K562 (cell line): ENCODE results near the gene TMEM184C. TPM values are rescaled to one million over a fixed set of nuclear protein-coding genes. Genes with fewer than 3 reads are reported as not detected.
A peak's percentile ranks its signal among the peaks of the same experiment; 100 is the strongest.

Source experiments
- ATAC-seq: fragments of 200-7000 bp; cut with Tn5 transposase; 3 replicates; pipeline ENCODE4 v1.9.1; 2020; ENCODE audit warnings: moderate library complexity
- BruUV-seq: library from RNA; stranded (reverse); fragments of 400-500 nt; replicated peaks from 2 replicates; lab custom pipeline; 2021; lab: Mats Ljungman, UMichigan
- CTCF ChIA-PET: fragments of 300-600 bp; formaldehyde crosslinking; extraction: SDS; loops from one replicate; lab custom pipeline; 2021; ENCODE audit warnings: low intra/inter-chr PET ratio; lab: Yijun Ruan, JAX
- POLR2A ChIA-PET: fragments of 300-600, 350-650 bp; sonication (Branson Sonifier 250); formaldehyde crosslinking; extraction: SDS; loops from one replicate; lab custom pipeline; 2021; ENCODE audit warnings: antibody characterized with exemption, inconsistent platforms; lab: Yijun Ruan, JAX
- DNase-seq, 4 experiments: peaks; one replicate each; pipeline versions ENCODE4 v3.0.0 to v3.0.0-alpha.2; 2011 to 2018; ENCODE audit warnings: low spot score in 3 of 4, mixed read lengths in 3 of 4; ENCODE audit errors: extremely low read depth in 1 of 4
- FAIRE-seq: peaks from 2 replicates; lab custom pipeline; 2011; peaks lifted over from hg19 to GRCh38; lab: Jason Lieb, UNC
- H2AFZ ChIP-seq: 2 replicates; pipeline ENCODE4 v1.6.0; 2011; ENCODE audit warnings: low read depth, low read length, control low read depth, inconsistent platforms
- H3K27ac ChIP-seq: fragments of 200-600 bp; 3 replicates; pipeline ENCODE4 v1.8.0; 2011; ENCODE audit warnings: low read depth, mild to moderate bottlenecking, control low read depth, inconsistent platforms, low read length, moderate library complexity, mixed read lengths; ENCODE audit errors: extremely low read depth
- H3K27me3 ChIP-seq, 2 experiments: fragments of 300-600 bp in 1 of 2; 2 replicates in 1 of 2; 3 replicates in 1 of 2; pipeline versions ENCODE4 v1.6.0 to v1.8.0; 2011; ENCODE audit warnings: inconsistent platforms in 2 of 2, low read length in 2 of 2, mild to moderate bottlenecking in 1 of 2, mixed read lengths in 1 of 2, moderate library complexity in 1 of 2; ENCODE audit not compliant: control insufficient read depth in 2 of 2, insufficient read depth in 2 of 2
- H3K36me3 ChIP-seq: fragments of 300-600 bp; 3 replicates; pipeline ENCODE4 v1.8.0; 2011; ENCODE audit warnings: mild to moderate bottlenecking, low read length, inconsistent platforms; ENCODE audit not compliant: control insufficient read depth, insufficient read depth
- H3K4me1 ChIP-seq, 2 experiments: fragments of 200-600 bp in 1 of 2; replicated peaks in 1 of 2; 2 replicates in 1 of 2; 3 replicates in 1 of 2; pipeline versions ENCODE4 v1.5.1 to v1.8.0; 2011; ENCODE audit warnings: inconsistent platforms in 2 of 2, low read length in 2 of 2, mild to moderate bottlenecking in 1 of 2, mixed read lengths in 1 of 2, moderate library complexity in 1 of 2; ENCODE audit not compliant: control insufficient read depth in 2 of 2, insufficient read depth in 2 of 2
- H3K4me2 ChIP-seq: 2 replicates; pipeline ENCODE4 v1.6.1; 2011; ENCODE audit warnings: low read length, control low read depth, inconsistent platforms, mixed read lengths; ENCODE audit not compliant: insufficient read depth
- H3K4me3 ChIP-seq: fragments of 200-600 bp; sonication (generic), shearing (Covaris generic); 2 replicates; pipeline ENCODE4 v1.5.1; 2016; ENCODE audit warnings: control low read depth, inconsistent platforms
- H3K79me2 ChIP-seq: fragments of 200-600 bp; 3 replicates; pipeline ENCODE4 v1.8.0; 2011; ENCODE audit warnings: low read length, inconsistent platforms; ENCODE audit not compliant: control insufficient read depth, insufficient read depth
- H3K9ac ChIP-seq, 2 experiments: 2 replicates each; pipeline versions ENCODE4 v1.6.0 to v1.6.1; 2011; ENCODE audit warnings: low read depth in 2 of 2, low read length in 2 of 2, control low read depth in 1 of 2, inconsistent platforms in 1 of 2, mild to moderate bottlenecking in 1 of 2, mixed read lengths in 1 of 2; ENCODE audit not compliant: insufficient read depth in 1 of 2
- H3K9me1 ChIP-seq: one replicate; pipeline ENCODE4 v1.6.0; 2011; ENCODE audit warnings: inconsistent platforms, mild to moderate bottlenecking, low read length, moderate library complexity; ENCODE audit not compliant: control insufficient read depth, insufficient read depth
- H3K9me3 ChIP-seq: replicated peaks from 2 replicates; pipeline ENCODE4 v1.5.1; 2011; ENCODE audit warnings: low read depth, low read length, inconsistent platforms; ENCODE audit not compliant: control insufficient read depth, insufficient read depth
- H4K20me1 ChIP-seq: replicated peaks from 2 replicates; pipeline ENCODE4 v1.6.1; 2011; ENCODE audit warnings: low read length, inconsistent platforms, mixed read lengths; ENCODE audit not compliant: control insufficient read depth, insufficient read depth
- ARID3A ChIP-seq: IDR thresholded peaks from 2 replicates; pipeline ENCODE4 v1.6.1; 2012; ENCODE audit warnings: low read depth, low read length, improper control_type of control experiment, borderline replicate concordance
- CTCFL ChIP-seq: IDR thresholded peaks from 2 replicates; pipeline ENCODE4 v1.6.1; 2011; ENCODE audit warnings: borderline replicate concordance, low read depth, mild to moderate bottlenecking, moderate library complexity, low read length; ENCODE audit not compliant: insufficient read depth, poor library complexity, severe bottlenecking
- DACH1 ChIP-seq: fragments of 450-650 bp; IDR thresholded peaks from 2 replicates; pipeline ENCODE4 v1.6.1; 2018; ENCODE audit not compliant: partially characterized antibody
- FIP1L1 ChIP-seq: fragments of 200-400 bp; formaldehyde crosslinking; IDR thresholded peaks from 2 replicates; pipeline ENCODE4 v1.6.1; 2018; ENCODE audit warnings: mild to moderate bottlenecking, low read depth, low read length; ENCODE audit not compliant: poor library complexity, severe bottlenecking
- FOXA1 ChIP-seq: fragments of 450-650 bp; IDR thresholded peaks from 2 replicates; pipeline ENCODE4 v1.6.1; 2016; ENCODE audit warnings: mild to moderate bottlenecking, borderline replicate concordance
- HDGF ChIP-seq: fragments of 450-650 bp; IDR thresholded peaks from 2 replicates; pipeline ENCODE4 v1.6.1; 2016
- HMBOX1 ChIP-seq: sonication (generic); IDR thresholded peaks from 2 replicates; pipeline ENCODE4 v1.6.1; 2016
- PTRF ChIP-seq: fragments of 450-650 bp; IDR thresholded peaks from 2 replicates; pipeline ENCODE4 v1.6.1; 2016; ENCODE audit warnings: mild to moderate bottlenecking, missing genetic modification characterization, missing compliant biosample characterization
- RAD21 ChIP-seq, 2 experiments: fragments of 250-450 bp in 1 of 2; fragments of 450-650 bp in 1 of 2; sonication (Bioruptor Pico) in 1 of 2; formaldehyde crosslinking in 1 of 2; IDR thresholded peaks in 1 of 2; conservative IDR thresholded peaks in 1 of 2; 2 replicates each; pipeline versions ENCODE4 v1.4.0 to v1.8.0; 2020 to 2022; ENCODE audit warnings: mild to moderate bottlenecking in 2 of 2, moderate library complexity in 1 of 2
- RFX7 ChIP-seq: fragments of 250-450 bp; sonication (Bioruptor Pico); IDR thresholded peaks from 2 replicates; pipeline ENCODE4 v1.5.1; 2021; ENCODE audit warnings: mild to moderate bottlenecking
- SMC3 ChIP-seq: conservative IDR thresholded peaks from 2 replicates; pipeline ENCODE4 v1.6.1; 2011; ENCODE audit warnings: low read depth, low read length, improper control_type of control experiment; ENCODE audit not compliant: insufficient read depth
- ZSCAN29 ChIP-seq: fragments of 450-650 bp; IDR thresholded peaks from 2 replicates; pipeline ENCODE4 v1.6.1; 2017
- WGBS: fragments of 100-300 bp; shearing (Covaris generic); methylation state at CpG from one replicate; pipeline ENCODE4 v1.1.6; 2016; ENCODE audit warnings: low coverage, mixed read lengths; ENCODE audit not compliant: insufficient coverage; ENCODE audit errors: missing lambda C conversion rate; 5-methylcytosine and 5-hydroxymethylcytosine counted together
- in situ Hi-C: fragments of 300-500 bp; cut with MboI; formaldehyde crosslinking; loops from 4 replicates; pipeline ENCODE4 v1.15.0; 2018; ENCODE audit warnings: inconsistent platforms, mixed read lengths
- intact Hi-C: fragments of 100-400 bp; cut with micrococcal nuclease; formaldehyde crosslinking; loops from 2 replicates; pipeline ENCODE4 v1.14.2; 2022
- polyA plus RNA-seq, 8 experiments: library from polyadenylated mRNA; depleted of rRNA in 4 of 8; stranded (reverse) in 5 of 8; unstranded in 3 of 8; fragments of >200 nt; fragmentation: Nextera tagmentation in 2 of 8; fragmentation: Illumina TruSeq in 1 of 8; extraction: Ambion mirVana in 2 of 8; extraction: Trizol in 1 of 8; gene quantifications; 2 replicates each; pipeline versions ENCODE4 v1.2.1 to v1.2.3, GENCODE V29; 2011 to 2014; ENCODE audit warnings: inconsistent platforms in 1 of 8, missing spikeins in 1 of 8
- total RNA-seq, 7 experiments: library from RNA; depleted of rRNA in 6 of 7; stranded (reverse); fragments of >200 nt in 6 of 7; fragmentation: Illumina TruSeq in 2 of 7; extraction: Trizol in 2 of 7; gene quantifications; 2 replicates each; pipeline versions ENCODE4 v1.2.1 to v1.2.3, GENCODE V29; 2011 to 2021; ENCODE audit warnings: low replicate concordance in 1 of 7
- TF ChIP-seq, protein P1 (sequence below), 3 experiments: IDR thresholded peaks in 2 of 3; conservative IDR thresholded peaks in 1 of 3; 2 replicates each; pipeline ENCODE4 v1.5.1; 2011 to 2012; ENCODE audit warnings: low read length in 3 of 3, mild to moderate bottlenecking in 3 of 3, control low read depth in 2 of 3, improper control_type of control experiment in 1 of 3, inconsistent platforms in 1 of 3, low read depth in 1 of 3, mixed read lengths in 1 of 3, moderate library complexity in 1 of 3; ENCODE audit not compliant: insufficient read depth in 2 of 3

Gene TMEM184C
- total and polyA plus RNA-seq, 9 of the 15 experiments (the other 6 are each of a cell fraction or from before 2014, with no cell fraction given): 3.9 to 24.2 (median 18.2) TPM

DNA sequence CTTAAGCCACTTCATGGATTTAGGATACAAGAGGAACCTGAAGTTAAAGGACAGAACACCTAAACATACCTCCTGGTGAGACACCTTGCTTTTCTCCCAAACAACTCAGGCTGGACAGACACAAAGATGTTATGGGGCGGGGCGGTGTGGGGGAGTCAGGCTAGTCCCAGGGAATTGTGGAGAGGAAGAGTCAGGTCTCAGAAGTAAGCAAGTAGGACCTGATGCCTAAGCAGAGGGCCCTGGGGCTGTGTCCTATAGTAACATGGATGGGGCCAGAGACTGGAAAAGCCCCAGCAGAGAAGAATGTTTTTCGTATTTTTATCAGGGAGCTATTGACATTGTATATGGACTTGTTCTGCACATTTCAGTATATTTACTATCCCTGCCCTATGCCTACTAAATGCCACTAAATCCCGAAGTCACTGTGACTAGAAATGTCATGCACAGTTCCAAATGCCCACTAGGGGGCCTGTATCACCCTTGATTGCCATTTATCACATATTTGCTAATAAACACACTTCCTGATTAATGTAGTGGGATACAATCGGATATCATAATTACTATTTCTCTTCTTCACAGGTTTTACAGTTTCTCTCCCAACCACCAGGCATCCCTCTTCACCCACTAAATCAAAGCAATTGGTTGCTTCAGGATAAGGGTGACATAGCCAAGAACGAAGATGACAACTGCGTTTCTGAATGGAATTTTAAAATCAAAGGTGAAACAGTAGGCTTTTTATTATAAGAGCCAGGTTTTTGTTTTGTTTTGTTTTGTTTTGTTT lies 90.9 kb downstream of the TMEM184C start:
- Histone ChIP-seq H4K20me1 (no peaks in the 10 kb centered on the region), H3K4me1 (no peaks in the 10 kb centered on the region), H2AFZ (no peak overlapping the region), H3K27me3 (no peaks in the 10 kb centered on the region), H3K36me3 (no peaks in the 10 kb centered on the region), H3K9ac (no peak overlapping the region), H3K9me1 (no peaks in the 10 kb centered on the region), H3K4me3 (no peak overlapping the region), H3K79me2 (no peaks in the 10 kb centered on the region), H3K27ac (no peak overlapping the region), H3K9me3 (no peaks in the 10 kb centered on the region), H3K4me2 (no peak overlapping the region)
- FAIRE-seq (peak; percentile 77), DNase-seq (peak; percentile 19 to 46 (median 41)), ATAC-seq (peak; percentile 86)
- in situ Hi-C loops (no loop called here), intact Hi-C loops (loop anchor here (1.0 kb wide), 1 partner anchor 158 kb away; no protein-coding TSS in a partner anchor)
- WGBS: 23% methylated on average over 7 of the region's 7 CpGs
- ChIA-PET POLR2A (no interaction called here), CTCF (interaction anchor here (1.7 kb wide), 1 partner anchor 159 kb away, joined by 11 read pairs; no protein-coding TSS in a partner anchor)
- no TSS peak for BruUV-seq
- TF ChIP-seq ZSCAN29: no peak
- TF ChIP-seq ARID3A: peak; percentile 86
- TF ChIP-seq CTCFL: no peak
- TF ChIP-seq PTRF: no peak
- TF ChIP-seq RFX7 (CRISPR knock-in tag): no peak
- peak; percentile 29 to 58; a peak in 2 of 4 replicates for TF ChIP-seq RAD21 (CRISPR knock-in tag; conservative IDR thresholded peaks at IDR 0.05 in 1 of 2, IDR thresholded peaks at IDR 0.05 in 1 of 2)
- no peak for TF ChIP-seq HMBOX1
- TF ChIP-seq FIP1L1: no peak
- TF ChIP-seq HDGF: no peak
- no peak for TF ChIP-seq FOXA1
- TF ChIP-seq, protein P1, sequence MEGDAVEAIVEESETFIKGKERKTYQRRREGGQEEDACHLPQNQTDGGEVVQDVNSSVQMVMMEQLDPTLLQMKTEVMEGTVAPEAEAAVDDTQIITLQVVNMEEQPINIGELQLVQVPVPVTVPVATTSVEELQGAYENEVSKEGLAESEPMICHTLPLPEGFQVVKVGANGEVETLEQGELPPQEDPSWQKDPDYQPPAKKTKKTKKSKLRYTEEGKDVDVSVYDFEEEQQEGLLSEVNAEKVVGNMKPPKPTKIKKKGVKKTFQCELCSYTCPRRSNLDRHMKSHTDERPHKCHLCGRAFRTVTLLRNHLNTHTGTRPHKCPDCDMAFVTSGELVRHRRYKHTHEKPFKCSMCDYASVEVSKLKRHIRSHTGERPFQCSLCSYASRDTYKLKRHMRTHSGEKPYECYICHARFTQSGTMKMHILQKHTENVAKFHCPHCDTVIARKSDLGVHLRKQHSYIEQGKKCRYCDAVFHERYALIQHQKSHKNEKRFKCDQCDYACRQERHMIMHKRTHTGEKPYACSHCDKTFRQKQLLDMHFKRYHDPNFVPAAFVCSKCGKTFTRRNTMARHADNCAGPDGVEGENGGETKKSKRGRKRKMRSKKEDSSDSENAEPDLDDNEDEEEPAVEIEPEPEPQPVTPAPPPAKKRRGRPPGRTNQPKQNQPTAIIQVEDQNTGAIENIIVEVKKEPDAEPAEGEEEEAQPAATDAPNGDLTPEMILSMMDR (IDR thresholded peaks at IDR 0.05 in 2 of 3, conservative IDR thresholded peaks at IDR 0.05 in 1 of 3; ENCODE audit: insufficient read depth in 2 of 3, low read depth in 1 of 3, low read length in 3 of 3): peak; percentile 59 to 81 (median 75)
- TF ChIP-seq SMC3: peak; percentile 27; the same call in 1 of the 2 replicates
- TF ChIP-seq DACH1: peak; percentile 36
